Activated CD4-positive, alpha-beta T cell treated with anti-CD3 and anti-CD28 coated beads, Interleukin-2, amount 50 U/mL, for 16 hours (primary cell): ENCODE results near the gene PFKL.
"Not testable (repeated sequence)": the region's sequence is repeated elsewhere in the genome, so short reads cannot be mapped to it uniquely, and the experiment has no call there.

Source experiments
- DNase-seq: peaks from one replicate; pipeline ENCODE4 v3.0.0-alpha.2; 2020

The PFKL gene

DNA sequence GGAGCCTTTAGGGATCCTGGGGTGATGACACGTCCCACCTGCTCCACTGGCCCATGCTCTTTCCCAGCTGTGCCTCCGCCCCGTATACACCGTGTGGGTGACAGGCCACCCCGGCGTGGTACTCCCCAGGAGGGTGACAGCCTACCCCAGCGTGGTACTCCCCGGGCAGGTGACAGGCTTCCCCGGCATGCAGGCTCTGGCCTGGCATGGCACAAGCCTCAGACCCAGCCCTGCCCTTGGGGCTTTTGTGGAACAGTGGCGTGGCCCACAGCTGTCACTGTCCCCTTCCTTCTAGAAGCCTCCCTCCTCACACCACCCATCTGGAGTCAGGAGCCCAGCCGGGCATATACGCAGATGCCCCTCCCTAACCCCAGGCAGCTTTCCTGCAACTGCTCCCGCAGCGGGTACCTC lies 4.7 kb upstream of the PFKL start:
- DNase-seq, result no peak

DNA sequence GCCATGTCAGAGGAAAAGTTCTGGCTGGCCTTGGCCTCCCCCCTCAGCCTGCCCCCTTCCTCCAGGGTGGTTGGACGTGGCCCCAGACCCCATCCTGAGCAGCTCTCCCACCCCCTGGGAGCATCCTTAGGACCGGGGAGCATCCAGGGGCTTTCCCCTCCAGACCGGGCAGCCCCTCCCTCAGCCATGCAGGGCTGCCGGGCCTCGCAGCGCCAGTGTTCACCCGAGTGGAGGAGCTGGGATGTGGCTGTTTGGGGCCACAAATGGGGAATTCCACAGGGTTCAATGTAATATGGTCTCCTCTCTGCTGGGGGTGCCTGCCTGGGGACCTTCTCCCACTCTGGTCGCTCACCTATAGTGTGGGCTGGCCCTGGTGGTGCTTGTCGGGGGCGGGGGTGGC lies 4.2 kb upstream of the PFKL start:
- DNase-seq, result no peak

GRCh38 chr21:44296103-44296519 lies 3.7 kb upstream of the PFKL start:
- no peak for DNase-seq

- DNase-seq, result no peak
Observed at GRCh38 chr21:44296916-44297315, 2.9 kb upstream of the PFKL start.

DNA sequence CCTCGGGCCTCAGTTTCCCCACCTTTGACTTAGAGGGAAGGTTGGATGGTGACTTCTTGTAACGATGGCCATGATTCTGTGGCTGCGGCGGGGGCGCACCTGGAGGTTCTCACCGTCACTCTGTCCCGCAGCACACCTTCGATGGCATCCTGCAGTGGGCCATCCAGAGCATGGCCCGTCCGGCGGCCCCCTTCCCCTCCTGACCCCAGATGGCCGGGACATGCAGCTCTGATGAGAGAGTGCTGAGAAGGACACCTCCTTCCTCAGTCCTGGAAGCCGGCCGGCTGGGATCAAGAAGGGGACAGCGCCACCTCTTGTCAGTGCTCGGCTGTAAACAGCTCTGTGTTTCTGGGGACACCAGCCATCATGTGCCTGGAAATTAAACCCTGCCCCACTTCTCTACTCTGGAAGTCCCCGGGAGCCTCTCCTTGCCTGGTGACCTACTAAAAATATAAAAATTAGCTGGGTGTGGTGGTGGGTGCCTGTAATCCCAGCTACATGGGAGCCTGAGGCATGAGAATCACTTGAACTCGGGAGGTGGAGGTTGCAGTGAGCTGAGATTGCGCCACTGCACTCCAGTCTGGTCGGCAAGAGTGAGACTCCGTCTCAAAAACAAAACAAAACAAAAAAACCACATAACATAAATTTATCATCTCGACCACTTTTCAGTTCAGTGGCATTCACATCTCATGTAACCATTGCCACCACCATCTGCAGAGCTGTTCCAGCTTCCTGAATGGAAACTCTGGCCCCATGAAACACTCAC lies 2.1 kb upstream of the PFKL start:
- peak; percentile 79 for DNase-seq

DNA sequence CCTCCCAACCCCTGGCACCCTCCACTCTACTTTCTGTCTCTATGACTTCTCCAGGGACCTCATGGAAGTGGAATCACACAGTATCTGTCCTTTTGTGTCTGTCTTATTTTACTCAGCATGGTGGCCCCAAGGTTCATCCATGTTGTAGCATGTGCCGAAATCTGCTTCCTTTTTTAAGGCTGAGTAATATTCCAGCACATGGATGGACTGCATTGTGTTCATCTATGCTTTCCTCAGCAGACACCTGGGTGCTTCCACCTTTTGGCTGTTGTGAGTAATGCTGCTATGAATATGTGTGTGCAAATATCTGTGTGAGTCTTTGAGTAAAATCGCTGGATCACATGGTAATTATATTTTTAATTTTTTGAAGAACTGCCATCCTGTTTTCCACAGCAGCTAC lies 1.6 kb upstream of the PFKL start:
- DNase-seq, result peak; percentile 30

- no peak for DNase-seq
Observed at GRCh38 chr21:44299085-44299457, 782 bp upstream of the PFKL start.

GRCh38 chr21:44300262-44300959 lies 558 bp downstream of the PFKL start:
- DNase-seq, result peak; percentile 68

- no peak for DNase-seq
Observed at GRCh38 chr21:44301141-44301540, 1.3 kb downstream of the PFKL start.

- no peak for DNase-seq
Observed at GRCh38 chr21:44301961-44302406, 2.1 kb downstream of the PFKL start.

DNA sequence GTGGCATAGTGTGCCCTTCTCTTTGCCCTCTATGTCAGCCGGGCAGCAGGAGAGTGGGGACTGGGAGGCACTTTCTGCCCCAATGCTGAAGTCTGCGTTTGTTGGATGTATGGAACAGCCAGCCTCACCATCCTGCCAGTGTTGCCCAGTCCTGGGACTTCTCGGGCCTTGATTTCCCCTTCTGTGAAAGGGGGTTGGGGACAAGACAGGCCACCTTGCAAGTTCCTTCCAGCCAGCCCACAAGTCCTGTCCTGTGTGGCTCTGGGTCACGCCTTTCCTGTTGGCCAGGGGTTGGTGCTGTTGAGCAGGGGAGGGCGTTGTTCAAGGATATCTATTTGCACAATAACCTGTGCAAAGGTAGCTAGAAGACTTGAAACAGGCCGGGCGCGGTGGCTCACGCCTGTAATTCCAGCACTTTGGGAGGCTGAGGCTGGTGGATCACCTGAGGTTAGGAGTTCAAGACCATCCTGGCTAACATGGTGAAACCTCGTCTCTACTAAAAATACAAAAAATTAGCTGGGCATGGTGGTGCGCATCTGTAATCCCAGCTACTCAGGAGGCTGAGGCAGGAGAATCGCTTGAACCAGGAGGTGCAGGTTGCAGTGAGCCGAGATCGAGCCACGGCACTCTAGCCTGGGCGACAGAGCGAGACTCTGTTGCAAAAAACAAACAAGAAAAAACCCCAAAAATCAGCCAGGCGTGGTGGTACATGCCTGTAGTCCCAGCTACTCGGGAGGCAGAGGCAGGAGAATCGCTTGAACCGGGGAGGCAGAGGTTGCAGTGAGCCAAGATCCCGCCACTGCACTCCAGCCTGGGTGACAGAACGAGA lies 2.9 kb downstream of the PFKL start:
- DNase-seq, result not testable (repeated sequence)

- DNase-seq, result no peak
Observed at GRCh38 chr21:44303490-44303981, 3.7 kb downstream of the PFKL start.

- no peak for DNase-seq
Observed at GRCh38 chr21:44304011-44304616, 4.3 kb downstream of the PFKL start.

DNA sequence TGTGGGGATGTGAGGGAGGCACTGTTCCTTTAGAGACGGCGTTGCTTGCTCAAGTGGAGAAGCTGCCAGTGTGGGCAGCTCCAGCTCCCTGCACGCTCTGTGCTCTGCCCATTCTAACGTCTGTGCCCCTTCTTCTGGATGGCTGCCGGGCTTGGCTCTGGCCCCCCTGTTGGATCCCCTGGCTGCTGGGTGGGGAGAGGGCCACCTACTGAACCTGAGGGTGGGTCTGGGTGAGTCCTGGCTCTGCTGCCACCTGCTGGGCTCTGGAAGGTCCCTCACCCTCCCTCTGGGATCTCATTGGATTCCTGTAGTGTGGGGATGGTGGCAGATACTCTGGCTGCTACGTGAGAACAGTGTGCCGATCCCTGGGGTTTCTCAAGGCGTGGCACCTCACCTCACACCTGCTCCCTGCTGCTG lies 5.0 kb downstream of the PFKL start:
- peak; percentile 35 for DNase-seq

- no peak for DNase-seq
Observed at GRCh38 chr21:44305691-44306090, 5.8 kb downstream of the PFKL start.

- DNase-seq, result no peak
Observed at GRCh38 chr21:44306936-44307704, 7.3 kb downstream of the PFKL start.

DNA sequence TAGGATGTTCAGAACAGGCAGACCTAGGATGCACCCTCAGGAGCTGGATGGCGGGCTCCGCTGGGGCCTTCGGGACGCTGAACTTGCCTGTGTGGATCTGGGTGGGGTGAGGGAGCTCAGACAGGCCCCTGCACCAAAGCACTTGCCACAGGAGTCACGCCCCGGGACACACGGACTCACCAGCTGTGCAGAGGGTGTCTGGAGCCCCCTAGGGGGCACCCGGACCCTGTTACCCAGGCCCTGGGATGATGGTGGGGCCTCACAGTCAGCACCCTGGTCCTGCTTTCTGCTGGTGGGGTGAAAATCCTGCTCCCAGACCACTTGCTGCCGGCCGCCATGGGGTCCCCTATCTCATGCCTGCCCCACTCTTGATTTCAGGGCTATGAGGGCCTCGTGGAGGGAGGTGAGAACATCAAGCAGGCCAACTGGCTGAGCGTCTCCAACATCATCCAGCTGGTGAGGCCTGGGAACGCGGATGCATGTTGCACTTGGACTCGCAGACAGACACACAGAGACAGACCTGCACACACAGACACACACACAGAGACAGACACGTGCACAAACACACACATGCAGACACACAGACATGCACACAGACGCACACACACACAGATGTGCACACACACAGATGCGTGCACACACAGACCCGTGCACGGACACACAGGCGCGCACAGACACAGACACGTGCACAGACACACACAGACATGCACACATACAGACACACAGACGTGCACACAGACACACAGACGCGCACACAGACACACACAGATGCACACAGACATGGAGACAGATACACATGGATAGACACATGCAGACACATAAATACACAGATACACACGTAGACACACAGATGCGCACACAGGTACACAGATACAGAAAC lies 11.0 kb downstream of the PFKL start:
- DNase-seq, result no peak

GRCh38 chr21:44312089-44312488 lies 12.2 kb downstream of the PFKL start:
- DNase-seq, result no peak

GRCh38 chr21:44312716-44313115 lies 12.9 kb downstream of the PFKL start:
- no peak for DNase-seq

GRCh38 chr21:44313451-44313850 lies 13.6 kb downstream of the PFKL start:
- no peak for DNase-seq

DNA sequence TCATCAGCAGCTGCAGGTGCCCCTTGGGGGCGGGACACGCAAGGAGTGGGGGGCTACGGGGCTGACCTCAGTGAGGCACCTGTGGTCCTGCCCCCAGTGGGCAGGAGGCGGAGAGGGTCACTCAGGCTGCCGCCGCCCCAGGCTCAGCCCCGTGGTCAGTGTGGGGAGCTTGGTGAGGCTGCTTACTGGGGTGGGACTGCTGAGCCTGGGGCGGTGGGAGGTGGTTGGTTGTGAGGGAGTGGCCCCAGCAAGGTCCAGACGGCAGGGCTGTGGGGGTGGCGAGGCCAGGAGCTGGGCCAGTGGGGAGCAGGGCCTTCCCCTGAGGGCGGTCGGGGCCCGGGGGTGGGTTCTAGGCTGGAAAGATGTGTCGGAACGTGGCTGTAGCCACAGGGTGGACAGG lies 14.3 kb downstream of the PFKL start:
- DNase-seq, result no peak
